Transverse colon (tissue), 4 donors: ENCODE data around the gene EYA4. TPM values are rescaled to one million over a fixed set of nuclear protein-coding genes. Genes with fewer than 3 reads are reported as not detected.

Experiments
- DNase-seq: peaks from one replicate; pipeline ENCODE4 v3.0.0-alpha.2; 2019
- H3K27ac ChIP-seq, 4 donors: fragments of 200-600 bp; sonication (generic); 2 replicates each; pipeline ENCODE4 v1.5.1; 2016 to 2018; ENCODE audit warnings: inconsistent platforms in 4 of 4
- H3K27me3 ChIP-seq: fragments of 200-600 bp; sonication (generic); 2 replicates; pipeline ENCODE4 v1.5.1; 2017; ENCODE audit warnings: inconsistent platforms
- H3K36me3 ChIP-seq, 4 donors: fragments of 200-600 bp; sonication (generic); 2 replicates each; pipeline ENCODE4 v1.5.1; 2017 to 2019; ENCODE audit warnings: inconsistent platforms in 4 of 4
- H3K4me1 ChIP-seq, 4 donors: fragments of 200-600 bp; sonication (generic); 2 replicates each; pipeline ENCODE4 v1.5.1; 2017 to 2020; ENCODE audit warnings: inconsistent platforms in 4 of 4
- H3K4me3 ChIP-seq, 4 donors: fragments of 200-600 bp; sonication (generic); 1 replicate in 1 of 4; 2 replicates in 3 of 4; pipeline versions ENCODE4 v1.5.1 to v1.6.1; 2017 to 2019; ENCODE audit warnings: inconsistent platforms in 4 of 4
- H3K9me3 ChIP-seq, 2 donors: fragments of 200-600 bp; sonication (generic); 2 replicates each; pipeline ENCODE4 v1.5.1; 2017 to 2019; ENCODE audit warnings: inconsistent platforms in 2 of 2
- EP300 ChIP-seq: sonication (generic); formaldehyde crosslinking; IDR thresholded peaks from one replicate; pipeline ENCODE4 v1.6.1; 2017; ENCODE audit warnings: antibody characterized with exemption, low read depth
- POLR2A ChIP-seq: fragments of 450-650 bp; IDR thresholded peaks from one replicate; pipeline ENCODE4 v1.6.1; 2016; ENCODE audit warnings: antibody characterized with exemption, mild to moderate bottlenecking, moderate library complexity
- POLR2AphosphoS5 ChIP-seq, 3 donors: sonication (generic); formaldehyde crosslinking; IDR thresholded peaks; one replicate each; pipeline ENCODE4 v1.6.1; 2016; ENCODE audit warnings: antibody characterized with exemption in 3 of 3
- WGBS, 2 donors: methylation state at CpG; one replicate each; pipeline ENCODE4 v1.1.5; 2018; ENCODE audit warnings: low coverage in 1 of 2; 5-methylcytosine and 5-hydroxymethylcytosine counted together
- in situ Hi-C, 4 donors: fragments of 200-750 bp; cut with MboI; loops; one replicate each; pipeline versions ENCODE4 v1.15.0 to v1.15.1; 2017; ENCODE audit warnings: low sequenced_read_pairs in 3 of 4, low pct_ligation_motif_present in 1 of 4, low pct_unique_long_range_greater_than_20kb in 1 of 4
- intact Hi-C: fragments of 100-400 bp; cut with DNase I; formaldehyde crosslinking; loops from one replicate; pipeline ENCODE4 v1.15.1; 2023; ENCODE audit warnings: low total_unique reads
- total RNA-seq, 4 donors: library from RNA; depleted of rRNA; stranded (reverse); fragments of >200 nt; gene quantifications; one replicate each; pipeline ENCODE4 v1.1.0, GENCODE V29; 2016
- TF ChIP-seq, protein P1 (sequence below), 5 experiments: fragments of 200-600 bp in 3 of 5; fragments of 450-650 bp in 2 of 5; sonication (generic) in 3 of 5; IDR thresholded peaks; 1 replicate in 2 of 5; 2 replicates in 3 of 5; pipeline ENCODE4 v1.5.1; 2016 to 2017; ENCODE audit warnings: antibody characterized with exemption in 5 of 5, inconsistent platforms in 3 of 5, mild to moderate bottlenecking in 2 of 5, moderate library complexity in 1 of 5

EYA4 gene
- total RNA-seq, 4 donors from 2014 or later = 0.27 to 0.64 TPM; not detected in 2

DNA sequence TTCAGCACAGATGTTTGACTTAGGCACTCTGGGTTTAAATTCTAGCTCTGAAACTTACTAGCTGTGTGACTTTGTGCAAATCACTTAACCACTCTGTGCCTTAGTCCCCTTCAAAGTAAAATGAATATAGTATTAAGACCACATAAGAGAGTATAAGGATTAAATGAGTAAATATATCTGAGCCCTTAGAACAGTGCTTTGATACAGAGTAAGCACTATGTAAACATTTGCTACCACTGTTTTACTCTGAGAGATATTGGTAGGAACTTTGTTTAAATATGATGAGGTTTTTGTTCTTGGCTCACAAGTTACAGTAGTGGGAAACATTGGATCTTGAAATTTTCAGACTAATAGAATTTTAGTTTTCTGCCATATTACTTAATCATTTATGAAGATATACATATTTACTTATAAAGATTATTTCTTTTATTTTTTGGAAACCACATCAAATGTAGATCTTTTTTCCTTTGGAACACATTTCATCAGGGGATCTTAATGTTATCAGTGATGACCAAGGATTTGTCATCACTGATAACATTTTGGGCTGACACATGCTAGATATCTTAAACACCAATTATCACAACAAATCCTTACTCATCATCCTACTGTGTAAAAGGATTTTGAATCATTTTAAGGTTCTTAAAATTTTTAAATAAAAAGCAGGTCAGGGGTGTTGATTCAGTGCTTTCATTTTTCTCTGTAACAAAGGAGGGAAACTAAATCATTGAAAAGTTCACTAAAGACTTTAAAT is 226.2 kb downstream of the EYA4 start:
- TF ChIP-seq POLR2A (no peak), EP300 (no peak), POLR2AphosphoS5 (IDR thresholded peaks at IDR 0.05) (no peak)
- TF ChIP-seq, protein P1, sequence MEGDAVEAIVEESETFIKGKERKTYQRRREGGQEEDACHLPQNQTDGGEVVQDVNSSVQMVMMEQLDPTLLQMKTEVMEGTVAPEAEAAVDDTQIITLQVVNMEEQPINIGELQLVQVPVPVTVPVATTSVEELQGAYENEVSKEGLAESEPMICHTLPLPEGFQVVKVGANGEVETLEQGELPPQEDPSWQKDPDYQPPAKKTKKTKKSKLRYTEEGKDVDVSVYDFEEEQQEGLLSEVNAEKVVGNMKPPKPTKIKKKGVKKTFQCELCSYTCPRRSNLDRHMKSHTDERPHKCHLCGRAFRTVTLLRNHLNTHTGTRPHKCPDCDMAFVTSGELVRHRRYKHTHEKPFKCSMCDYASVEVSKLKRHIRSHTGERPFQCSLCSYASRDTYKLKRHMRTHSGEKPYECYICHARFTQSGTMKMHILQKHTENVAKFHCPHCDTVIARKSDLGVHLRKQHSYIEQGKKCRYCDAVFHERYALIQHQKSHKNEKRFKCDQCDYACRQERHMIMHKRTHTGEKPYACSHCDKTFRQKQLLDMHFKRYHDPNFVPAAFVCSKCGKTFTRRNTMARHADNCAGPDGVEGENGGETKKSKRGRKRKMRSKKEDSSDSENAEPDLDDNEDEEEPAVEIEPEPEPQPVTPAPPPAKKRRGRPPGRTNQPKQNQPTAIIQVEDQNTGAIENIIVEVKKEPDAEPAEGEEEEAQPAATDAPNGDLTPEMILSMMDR (IDR thresholded peaks at IDR 0.05) = no peak
- no peaks in the 10 kb centered on the region for H3K36me3 ChIP-seq
- no peak overlapping the region for H3K27ac ChIP-seq
- H3K4me1 ChIP-seq = no peaks in the 10 kb centered on the region
- in situ Hi-C loops = no loop called here
- H3K4me3 ChIP-seq = no peak overlapping the region
- intact Hi-C loops = no loop called here
- DNase-seq = no peak
- no peaks in the 10 kb centered on the region for H3K27me3 ChIP-seq
- H3K9me3 ChIP-seq = no peaks in the 10 kb centered on the region

DNA sequence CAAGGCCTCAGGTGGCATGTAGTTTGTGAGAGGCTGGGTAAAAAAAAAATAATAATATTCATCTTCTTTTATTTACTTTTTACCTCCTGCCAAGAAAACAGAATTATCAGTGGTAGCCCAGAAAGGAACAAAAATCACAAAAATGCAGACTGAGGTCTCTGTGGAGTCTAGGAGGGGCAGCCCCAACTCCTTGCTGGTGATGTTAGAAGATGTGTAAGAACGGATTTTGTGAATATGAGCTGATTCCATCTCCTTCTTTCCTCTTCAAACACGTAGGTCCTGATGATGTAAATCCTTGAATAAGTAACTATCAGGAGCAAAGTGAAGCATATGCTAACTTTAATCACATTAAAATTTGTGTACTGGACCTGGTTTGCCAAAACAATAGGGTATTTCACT is 226.8 kb downstream of the EYA4 start:
- WGBS, 2 donors = 51 to 65% methylated on average over 2 of the region's 2 CpGs
- TF ChIP-seq POLR2AphosphoS5 (IDR thresholded peaks at IDR 0.05) (no peak), POLR2A (no peak), EP300 (no peak)
- TF ChIP-seq, protein P1 (IDR thresholded peaks at IDR 0.05) = no peak
- no peak for DNase-seq
- in situ Hi-C loops = no loop called here
- Histone ChIP-seq H3K27ac (no peak overlapping the region), H3K4me1 (no peaks in the 10 kb centered on the region), H3K4me3 (no peak overlapping the region), H3K9me3 (no peaks in the 10 kb centered on the region), H3K27me3 (no peaks in the 10 kb centered on the region), H3K36me3 (no peaks in the 10 kb centered on the region)
- intact Hi-C loops = no loop called here

DNA sequence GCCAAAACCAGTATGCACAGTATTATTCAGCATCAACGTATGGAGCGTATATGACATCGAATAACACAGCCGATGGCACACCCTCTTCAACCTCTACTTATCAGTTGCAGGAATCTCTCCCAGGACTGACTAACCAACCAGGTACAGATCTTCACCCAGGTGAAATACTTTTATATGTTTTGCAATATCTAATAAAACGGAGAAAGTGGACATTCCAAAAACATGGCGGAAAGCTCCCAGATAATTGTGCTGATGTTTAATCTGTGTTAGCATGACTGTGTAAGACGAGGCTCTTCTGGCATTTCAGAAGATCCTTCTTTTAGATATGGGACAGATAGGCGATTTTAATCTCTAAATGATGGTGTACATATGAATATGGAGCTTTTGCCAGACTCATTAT is 227.4 kb downstream of the EYA4 start:
- Histone ChIP-seq H3K4me1 (no peaks in the 10 kb centered on the region), H3K4me3 (no peak overlapping the region), H3K36me3 (no peaks in the 10 kb centered on the region), H3K9me3 (no peaks in the 10 kb centered on the region), H3K27me3 (no peaks in the 10 kb centered on the region), H3K27ac (no peak overlapping the region)
- TF ChIP-seq POLR2AphosphoS5 (IDR thresholded peaks at IDR 0.05) (no peak), POLR2A (no peak), EP300 (no peak)
- TF ChIP-seq, protein P1 (IDR thresholded peaks at IDR 0.05) = no peak
- in situ Hi-C loops (no loop called here), intact Hi-C loops (no loop called here)
- WGBS, 2 donors = 84 to 94% methylated on average over 8 of the region's 8 CpGs
- no peak for DNase-seq

DNA sequence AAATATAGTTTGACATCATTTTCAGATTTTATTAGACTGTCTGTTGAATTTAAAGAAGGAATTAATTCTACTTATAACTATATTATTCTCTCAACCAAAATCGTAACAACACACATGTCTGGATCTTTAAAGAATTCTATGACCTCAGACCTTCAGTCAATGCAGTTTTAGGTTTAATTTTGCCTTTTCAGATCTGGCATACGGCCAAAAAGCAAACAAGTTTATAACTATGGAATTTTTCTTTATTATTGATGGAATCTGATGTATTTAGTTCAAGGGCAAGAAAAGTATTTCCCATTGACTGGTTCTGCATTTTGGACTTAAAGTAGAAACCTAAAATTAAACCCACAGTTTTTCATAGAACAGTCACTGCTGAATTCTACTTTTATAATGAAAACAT is 233.4 kb downstream of the EYA4 start:
- no peaks in the 10 kb centered on the region for H3K27me3 ChIP-seq
- WGBS, 2 donors = 63 to 67% methylated on average over 2 of the region's 2 CpGs
- in situ Hi-C loops = no loop called here
- H3K27ac ChIP-seq = no peak overlapping the region
- no peak overlapping the region for H3K4me3 ChIP-seq
- H3K9me3 ChIP-seq = no peaks in the 10 kb centered on the region
- H3K36me3 ChIP-seq = no peaks in the 10 kb centered on the region
- DNase-seq = no peak
- no peaks in the 10 kb centered on the region for H3K4me1 ChIP-seq
- TF ChIP-seq EP300 = no peak
- TF ChIP-seq, protein P1 (IDR thresholded peaks at IDR 0.05) = no peak
- no peak for TF ChIP-seq POLR2A
- intact Hi-C loops = no loop called here
